NOMO-1 (cell line): ENCODE results near the gene FAIM.
"Not testable (repeated sequence)": the region's sequence is repeated elsewhere in the genome, so short reads cannot be mapped to it uniquely, and the experiment has no call there.

Experiments used
- DNase-seq, 2 experiments: peaks; one replicate each; lab custom pipeline; 2025; ENCODE audit not compliant: unreplicated experiment in 2 of 2; lab: John Stamatoyannopoulos, UW

The FAIM gene

DNA sequence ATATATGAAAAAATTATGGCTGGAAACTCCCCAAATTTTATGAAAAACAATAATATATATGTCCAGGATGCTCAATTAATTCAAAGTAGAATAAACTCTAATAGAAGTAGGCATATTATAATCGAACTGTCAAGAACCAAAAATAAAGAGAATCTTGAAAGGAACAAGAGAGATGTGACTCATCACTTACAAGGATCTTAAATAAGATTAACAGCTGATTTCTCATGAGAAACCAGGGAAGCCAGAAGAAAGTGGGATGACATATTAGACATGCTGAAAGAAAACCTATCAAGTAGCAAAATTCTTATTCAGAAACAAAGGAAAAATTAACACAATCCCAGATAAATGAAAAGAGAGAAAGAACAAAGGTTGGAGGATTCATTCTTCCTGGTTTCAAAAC is 66.8 kb downstream of the FAIM start:
- DNase-seq = no peak

DNA sequence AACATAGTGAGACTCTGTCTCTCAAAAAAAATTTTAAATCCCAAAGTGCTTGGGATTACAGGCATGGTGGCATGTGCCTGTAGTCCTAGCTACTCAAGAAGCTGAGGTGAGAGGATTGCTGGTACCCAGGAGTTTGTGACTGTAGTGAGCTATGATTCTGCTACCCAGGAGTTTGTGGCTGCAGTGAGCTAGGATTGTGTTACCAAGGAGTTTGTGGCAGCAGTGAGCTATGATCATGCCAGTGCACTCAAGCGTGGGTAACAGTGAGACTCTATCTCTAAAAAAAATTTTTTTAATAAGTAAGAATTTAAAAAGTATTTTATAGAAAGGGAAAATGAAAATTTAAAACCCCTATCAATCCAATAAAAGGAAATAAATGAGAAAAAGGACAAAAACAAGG is 69.5 kb downstream of the FAIM start:
- no peak for DNase-seq

DNA sequence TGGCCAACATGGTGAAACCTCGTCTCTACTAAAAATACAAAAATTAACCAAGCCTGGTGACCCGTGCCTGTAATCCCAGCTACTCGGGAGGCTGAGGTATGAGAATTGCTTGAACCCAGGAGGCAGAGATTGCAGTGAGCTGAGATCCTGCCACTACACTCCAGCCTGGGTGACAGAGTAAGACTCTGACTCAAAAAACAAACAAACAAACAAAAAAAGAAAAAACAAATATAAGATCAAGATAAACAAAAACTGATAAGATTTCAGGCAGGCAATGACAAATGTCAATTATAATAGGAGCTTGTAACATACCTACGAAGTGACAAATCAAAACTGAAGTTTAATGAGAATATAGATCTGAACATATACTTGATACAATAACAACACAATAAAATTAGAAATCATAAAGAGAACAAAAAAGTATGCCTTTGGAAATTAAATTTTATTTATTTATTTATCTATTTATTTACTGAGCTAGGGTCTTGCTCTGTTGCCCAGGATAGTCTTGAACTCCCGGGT is 70.4 kb downstream of the FAIM start:
- no peak for DNase-seq

DNA sequence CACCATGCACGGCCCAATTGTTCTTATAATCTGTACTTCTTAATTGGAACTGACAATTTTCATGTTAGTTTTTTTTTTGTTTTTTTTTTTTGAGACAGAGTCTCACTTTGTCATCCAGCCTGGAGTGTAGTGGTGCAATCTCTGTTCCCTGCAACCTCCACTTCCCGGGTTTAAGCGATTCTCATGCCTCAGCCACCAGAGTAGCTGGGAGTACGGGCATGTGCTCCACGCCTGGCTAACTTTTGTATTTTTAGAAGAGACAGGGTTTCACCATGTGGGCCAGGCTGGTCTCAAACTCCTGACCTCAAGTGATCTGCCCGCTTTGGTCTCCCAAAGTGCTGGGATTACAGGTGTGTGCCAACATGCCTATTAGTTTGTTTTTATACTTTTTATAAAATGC is 72.4 kb downstream of the FAIM start:
- DNase-seq = not testable (repeated sequence)

DNA sequence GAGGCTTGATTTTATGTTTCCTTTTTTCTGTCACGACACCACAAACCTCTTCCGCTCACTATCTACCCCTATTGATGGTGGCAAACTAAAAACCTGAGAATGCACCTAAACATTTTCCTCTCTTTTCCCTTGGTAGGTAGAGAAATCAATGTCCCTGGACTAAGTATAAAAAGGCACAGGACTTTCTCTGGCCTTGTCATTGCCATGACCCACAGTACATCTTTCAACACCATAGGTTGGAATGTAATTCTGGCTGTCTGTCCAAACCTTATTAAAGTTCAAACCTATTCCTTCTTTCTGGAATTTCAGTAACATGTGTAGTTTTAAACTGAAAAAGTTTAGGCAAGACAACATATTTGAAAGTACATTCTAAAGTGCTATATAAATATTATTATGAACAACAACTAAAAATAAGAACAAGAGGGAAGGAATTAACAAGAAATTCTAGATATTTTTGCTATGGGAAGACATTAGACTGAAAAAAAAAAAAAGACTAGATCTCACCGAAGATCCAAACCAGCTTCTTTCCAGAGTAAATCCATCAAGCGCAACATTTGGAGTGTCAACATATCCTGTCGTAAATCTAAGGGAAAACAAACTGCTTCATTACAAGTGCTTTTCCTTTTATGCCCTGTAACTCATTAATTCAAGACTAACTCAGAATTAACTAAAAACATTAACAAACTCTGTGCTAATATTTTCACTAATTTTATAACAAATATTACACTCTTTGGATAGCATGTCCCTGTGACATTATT is 73.1 kb downstream of the FAIM start:
- DNase-seq = no peak

DNA sequence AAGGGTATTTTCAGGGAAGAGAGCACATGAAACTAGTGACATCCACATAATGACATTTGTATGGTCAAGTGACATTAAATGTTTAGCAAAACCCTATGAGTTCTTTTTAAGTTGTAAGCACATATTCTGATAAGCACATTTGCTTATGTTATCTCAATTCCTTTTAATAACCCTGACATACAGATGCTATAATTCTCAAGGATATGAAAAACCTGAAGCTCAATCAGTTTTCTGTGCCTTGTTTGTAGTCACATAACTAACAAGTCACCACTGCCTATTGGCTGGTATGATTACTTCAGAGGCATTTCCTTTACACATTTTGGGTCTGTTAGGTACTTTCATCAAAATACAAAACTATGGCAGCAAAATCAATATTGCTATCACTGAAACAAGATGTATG is 74.1 kb downstream of the FAIM start:
- DNase-seq = no peak
